MCF 10A (cell line): ENCODE results near the gene LONP1. TPM values are rescaled to one million over a fixed set of nuclear protein-coding genes. Genes with fewer than 3 reads are reported as not detected.

Source experiments
- BruUV-seq: library from RNA; stranded (reverse); fragments of 400-500 nt; replicated peaks from 2 replicates; lab custom pipeline; 2021; lab: Mats Ljungman, UMichigan
- CTCF ChIA-PET: fragments of 300-600 bp; sonication (Branson Sonifier 250); formaldehyde crosslinking; extraction: SDS; loops from one replicate; lab custom pipeline; 2021; ENCODE audit warnings: antibody characterized with exemption, inconsistent platforms; lab: Yijun Ruan, JAX
- POLR2A ChIA-PET: fragments of 300-600, 350-650 bp; sonication (Branson Sonifier 250); formaldehyde crosslinking; extraction: SDS; loops from one replicate; lab custom pipeline; 2020; ENCODE audit warnings: antibody characterized with exemption, inconsistent platforms; lab: Yijun Ruan, JAX
- DNase-seq: peaks from one replicate; pipeline ENCODE4 v3.0.0-alpha.2; 2018; ENCODE audit not compliant: unreplicated experiment
- H3K27ac Mint-ChIP-seq: one replicate; pipeline ENCODE4 v1.8.0; 2022; ENCODE audit warnings: mild to moderate bottlenecking, low read depth, mixed read lengths; ENCODE audit not compliant: unreplicated experiment
- H3K27me3 Mint-ChIP-seq: one replicate; pipeline ENCODE4 v1.8.0; 2022; ENCODE audit warnings: mixed read lengths; ENCODE audit not compliant: insufficient read depth, unreplicated experiment
- H3K36me3 Mint-ChIP-seq: one replicate; pipeline ENCODE4 v1.8.0; 2022; ENCODE audit warnings: mild to moderate bottlenecking, moderate library complexity, mixed read lengths; ENCODE audit not compliant: insufficient read depth, unreplicated experiment
- H3K4me1 Mint-ChIP-seq: one replicate; pipeline ENCODE4 v1.8.0; 2022; ENCODE audit warnings: mixed read lengths; ENCODE audit not compliant: insufficient read depth, unreplicated experiment
- H3K4me3 Mint-ChIP-seq: one replicate; pipeline ENCODE4 v1.8.0; 2022; ENCODE audit warnings: mild to moderate bottlenecking, moderate library complexity, mixed read lengths; ENCODE audit not compliant: unreplicated experiment
- H3K9me3 Mint-ChIP-seq: one replicate; pipeline ENCODE4 v1.8.0; 2022; ENCODE audit warnings: mixed read lengths; ENCODE audit not compliant: unreplicated experiment
- CTCF ChIP-seq: fragments of 200-600 bp; IDR thresholded peaks from one replicate; pipeline ENCODE4 v1.8.0; 2022; ENCODE audit warnings: antibody characterized with exemption, mild to moderate bottlenecking; ENCODE audit not compliant: unreplicated experiment
- intact Hi-C: fragments of 100-400 bp; cut with micrococcal nuclease; formaldehyde crosslinking; loops from 2 replicates; pipeline ENCODE4 v1.14.1; 2022
- total RNA-seq: library from RNA; stranded (reverse); gene quantifications from 2 replicates; pipeline ENCODE4 v1.2.3, GENCODE V29; 2022

LONP1 gene
- total RNA-seq, 1 experiment from 2014 or later = 219 TPM

- H3K4me3 Mint-ChIP-seq = peak overlapping the region; percentile 86
- H3K27ac Mint-ChIP-seq = peak overlapping the region; percentile 89
- peaks cover 3% of the 10 kb centered on the region for H3K4me1 Mint-ChIP-seq
- CTCF ChIA-PET = interaction anchor here (0.5 to 5.0 kb wide), 6 partner anchors 9 to 1731 kb away, joined by 3 to 43 read pairs (median 6); partner anchors contain the start of gene RPL36
- no peaks in the 10 kb centered on the region for H3K9me3 Mint-ChIP-seq
- peak; percentile 74 for DNase-seq
- no peak for TF ChIP-seq CTCF
- H3K36me3 Mint-ChIP-seq = peaks cover 43% of the 10 kb centered on the region
- BruUV-seq = TSS peak; percentile 99
- POLR2A ChIA-PET = interaction anchor here (0.6 to 6.4 kb wide), 17 partner anchors 10 to 896 kb away, joined by 3 to 119 read pairs (median 5); partner anchors contain the start of genes CRB3, DUS3L, NDUFA11 and RPL36
- intact Hi-C loops = no loop called here
- H3K27me3 Mint-ChIP-seq = no peaks in the 10 kb centered on the region
These were observed 1.2 kb downstream of the LONP1 start for GRCh38 chr19:5718579-5719273.

- peak; percentile 35 for DNase-seq
- H3K36me3 Mint-ChIP-seq = peaks cover 45% of the 10 kb centered on the region
- ChIA-PET POLR2A (interaction anchor here (0.8 to 6.4 kb wide), 11 partner anchors 9 to 186 kb away, joined by 3 to 119 read pairs (median 12); partner anchors contain the start of genes DUS3L, NDUFA11, RPL36 and SAFB), CTCF (interaction anchor here (0.5 to 5.0 kb wide), 6 partner anchors 8 to 1730 kb away, joined by 3 to 43 read pairs (median 6); partner anchors contain the start of gene RPL36)
- H3K27me3 Mint-ChIP-seq = no peaks in the 10 kb centered on the region
- intact Hi-C loops = no loop called here
- BruUV-seq = no TSS peak
- peak overlapping the region; percentile 89 for H3K27ac Mint-ChIP-seq
- H3K4me3 Mint-ChIP-seq = peak overlapping the region; percentile 86
- peaks cover 3% of the 10 kb centered on the region for H3K4me1 Mint-ChIP-seq
- H3K9me3 Mint-ChIP-seq = no peaks in the 10 kb centered on the region
- no peak for TF ChIP-seq CTCF
These were observed 1.8 kb downstream of the LONP1 start for GRCh38 chr19:5718037-5718578.

- intact Hi-C loops = no loop called here
- POLR2A ChIA-PET = interaction anchor here (1.9 to 6.4 kb wide), 3 partner anchors 27 to 94 kb away, joined by 7 to 119 read pairs (median 34); partner anchors contain the start of genes RPL36, SAFB and SAFB2
These were observed 2.6 kb downstream of the LONP1 start for GRCh38 chr19:5717215-5717935.

More at GRCh38 chr19:5717215-5717935, 2.6 kb downstream of the LONP1 start:
- peaks cover 3% of the 10 kb centered on the region for H3K4me1 Mint-ChIP-seq
- CTCF ChIA-PET = interaction anchor here (1.0 to 5.0 kb wide), 4 partner anchors 18 to 77 kb away, joined by 4 to 43 read pairs (median 7); partner anchors contain the start of gene RPL36
- H3K36me3 Mint-ChIP-seq = peaks cover 52% of the 10 kb centered on the region
- no peaks in the 10 kb centered on the region for H3K27me3 Mint-ChIP-seq
- no TSS peak for BruUV-seq
- TF ChIP-seq CTCF = no peak
- peak overlapping the region; percentile 86 for H3K4me3 Mint-ChIP-seq
- no peak for DNase-seq
- peak overlapping the region; percentile 89 for H3K27ac Mint-ChIP-seq
- H3K9me3 Mint-ChIP-seq = no peaks in the 10 kb centered on the region
